Measurements from ENCODE around the gene USF2.
"Not testable (repeated sequence)": the region's sequence is repeated elsewhere in the genome, so short reads cannot be mapped to it uniquely, and the experiment has no call there.

Gene USF2

GRCh38 chr19:35286101-35286500 lies 17.3 kb downstream of the USF2 start:
- DNase-seq, result not testable (repeated sequence)

DNA sequence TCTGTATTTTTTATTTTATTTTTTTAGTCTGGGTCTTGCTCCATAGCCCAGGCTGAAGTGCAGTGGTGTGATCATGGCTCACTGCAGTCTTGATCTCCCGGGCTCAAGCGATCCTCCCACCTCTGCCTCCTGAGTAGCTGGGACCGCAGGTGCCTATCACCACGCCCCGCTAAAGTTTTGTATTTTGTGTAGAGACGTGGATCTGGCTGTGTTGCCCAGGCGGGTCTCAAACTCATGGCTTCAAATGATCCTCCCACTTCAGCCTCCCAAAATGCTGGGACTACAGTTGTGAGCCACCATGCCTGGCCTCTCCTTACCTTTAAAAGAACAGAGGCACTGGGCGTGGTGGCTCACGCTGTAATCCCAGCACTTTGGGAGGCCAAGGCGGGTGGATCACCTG lies 19.0 kb downstream of the USF2 start:
- DNase-seq, result no peak

DNA sequence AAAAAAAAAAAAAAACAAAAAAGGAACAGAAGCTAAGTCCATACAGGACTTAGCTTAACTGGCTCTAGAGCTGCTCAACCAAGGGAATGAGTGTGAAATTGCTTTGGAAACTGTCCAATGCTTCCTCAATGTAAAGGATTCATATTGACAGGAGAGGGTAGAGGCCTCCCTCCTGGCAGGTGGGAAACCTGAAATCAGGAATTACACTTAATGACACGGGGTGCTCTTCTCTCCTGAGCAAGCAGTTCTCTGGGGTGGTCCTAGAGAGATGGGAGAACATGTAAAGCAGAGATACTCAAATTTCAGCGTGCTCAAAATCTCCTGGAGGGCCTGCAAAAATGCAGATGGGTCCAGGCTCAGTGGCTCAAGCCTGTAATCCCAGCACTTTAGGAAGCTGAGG lies 19.6 kb downstream of the USF2 start:
- DNase-seq, result no peak

DNA sequence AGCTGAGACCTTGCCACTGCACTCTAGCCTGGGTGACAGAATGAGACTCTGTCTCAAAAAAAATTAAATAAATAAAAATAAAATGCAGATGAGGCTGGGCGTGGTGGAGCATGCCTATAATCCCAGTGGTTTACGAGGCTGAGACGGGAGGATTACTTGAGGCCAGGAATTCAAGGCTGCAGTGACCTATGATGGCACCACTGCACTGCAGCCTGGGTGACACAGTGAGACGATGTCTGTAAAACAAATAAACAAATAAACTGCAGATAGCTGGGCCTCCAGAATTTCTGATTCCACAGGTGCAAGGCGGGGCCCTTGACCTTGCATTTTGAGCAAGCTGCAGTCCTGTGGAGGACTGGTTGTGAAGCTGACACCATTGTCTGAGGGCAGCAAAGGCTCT lies 20.1 kb downstream of the USF2 start:
- no peak for DNase-seq

DNA sequence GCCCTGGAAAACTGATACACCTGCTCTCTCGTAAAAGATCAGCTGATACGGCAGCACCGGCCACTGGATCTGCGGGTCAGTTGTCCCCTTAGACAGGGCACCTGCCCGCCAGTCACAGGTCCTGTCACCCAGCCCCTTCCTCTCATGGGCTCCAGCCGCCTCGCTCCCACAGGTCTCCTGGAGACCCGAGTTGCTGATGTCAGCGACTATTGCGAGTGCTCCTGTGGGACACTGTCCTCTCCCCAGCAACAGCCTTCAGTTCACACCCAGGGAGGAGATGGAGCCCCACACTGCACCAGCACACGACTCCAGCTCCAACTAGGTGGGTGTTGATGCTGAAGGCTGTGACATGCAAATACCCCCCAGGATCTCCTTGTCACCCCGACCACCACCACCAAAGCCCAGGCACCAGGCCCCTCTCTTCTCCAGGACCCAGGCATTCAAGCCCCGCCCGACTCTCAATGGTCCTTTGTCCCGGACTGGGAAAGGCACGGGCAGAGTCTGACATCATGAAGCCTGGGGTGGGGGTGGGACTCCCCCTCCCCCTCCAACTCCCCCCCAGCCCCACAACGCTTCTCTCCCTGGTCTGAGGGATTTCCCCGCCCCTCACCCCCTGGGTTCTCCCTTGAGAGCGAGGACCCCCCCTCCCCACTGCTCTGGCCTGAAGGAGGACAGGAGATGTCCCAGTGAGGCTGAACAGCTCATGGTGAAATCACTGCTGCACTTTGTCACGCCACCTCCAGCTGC lies 21.8 kb downstream of the USF2 start:
- no peak for DNase-seq

DNA sequence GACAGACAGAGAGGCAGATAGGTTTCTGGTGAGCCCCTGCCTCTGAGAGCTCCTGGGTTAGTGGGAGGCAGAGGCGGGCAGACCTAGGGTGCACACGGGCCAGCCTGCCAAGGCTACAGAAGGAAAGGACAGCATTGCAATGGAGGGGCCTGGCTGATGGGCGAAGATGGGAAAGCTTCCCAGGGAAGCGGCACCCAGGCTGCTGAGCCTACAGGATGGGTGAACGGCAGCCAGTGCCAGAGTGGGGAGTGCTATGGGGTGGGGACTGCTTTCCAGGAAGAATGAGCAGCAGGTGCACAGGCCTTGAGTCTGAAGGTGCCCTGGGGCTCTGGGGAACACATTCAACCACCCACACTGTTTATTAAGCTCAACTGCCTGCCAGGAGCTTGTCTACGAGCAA lies 22.5 kb downstream of the USF2 start:
- no peak for DNase-seq

DNA sequence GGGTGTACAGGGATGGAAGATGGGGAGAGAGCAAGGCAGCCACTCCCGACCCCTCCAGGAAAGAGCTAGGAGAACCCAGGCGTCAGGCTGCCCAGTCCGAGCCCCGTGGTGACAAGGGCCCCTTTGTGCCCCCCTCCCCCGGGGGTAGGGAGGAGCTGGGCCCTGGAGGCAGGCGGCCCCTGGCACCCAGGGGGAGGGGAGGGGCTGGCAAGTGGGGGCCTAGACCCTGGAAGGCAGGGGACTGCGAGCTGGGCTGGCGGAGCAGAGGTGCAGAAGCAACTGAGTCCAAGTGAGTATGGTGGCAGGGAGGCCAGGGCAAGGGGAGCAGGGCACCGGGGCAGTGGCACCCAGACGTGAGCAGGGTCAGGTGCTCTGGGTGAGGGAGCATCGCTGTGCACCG lies 23.2 kb downstream of the USF2 start, which contains the start of gene MAG:
Gene MAG, plus strand, starts transcription at position 246 of the 400 bp plus-strand sequence. CDS start 3,248 bp downstream, outside the sequence.
- no peak for DNase-seq

DNA sequence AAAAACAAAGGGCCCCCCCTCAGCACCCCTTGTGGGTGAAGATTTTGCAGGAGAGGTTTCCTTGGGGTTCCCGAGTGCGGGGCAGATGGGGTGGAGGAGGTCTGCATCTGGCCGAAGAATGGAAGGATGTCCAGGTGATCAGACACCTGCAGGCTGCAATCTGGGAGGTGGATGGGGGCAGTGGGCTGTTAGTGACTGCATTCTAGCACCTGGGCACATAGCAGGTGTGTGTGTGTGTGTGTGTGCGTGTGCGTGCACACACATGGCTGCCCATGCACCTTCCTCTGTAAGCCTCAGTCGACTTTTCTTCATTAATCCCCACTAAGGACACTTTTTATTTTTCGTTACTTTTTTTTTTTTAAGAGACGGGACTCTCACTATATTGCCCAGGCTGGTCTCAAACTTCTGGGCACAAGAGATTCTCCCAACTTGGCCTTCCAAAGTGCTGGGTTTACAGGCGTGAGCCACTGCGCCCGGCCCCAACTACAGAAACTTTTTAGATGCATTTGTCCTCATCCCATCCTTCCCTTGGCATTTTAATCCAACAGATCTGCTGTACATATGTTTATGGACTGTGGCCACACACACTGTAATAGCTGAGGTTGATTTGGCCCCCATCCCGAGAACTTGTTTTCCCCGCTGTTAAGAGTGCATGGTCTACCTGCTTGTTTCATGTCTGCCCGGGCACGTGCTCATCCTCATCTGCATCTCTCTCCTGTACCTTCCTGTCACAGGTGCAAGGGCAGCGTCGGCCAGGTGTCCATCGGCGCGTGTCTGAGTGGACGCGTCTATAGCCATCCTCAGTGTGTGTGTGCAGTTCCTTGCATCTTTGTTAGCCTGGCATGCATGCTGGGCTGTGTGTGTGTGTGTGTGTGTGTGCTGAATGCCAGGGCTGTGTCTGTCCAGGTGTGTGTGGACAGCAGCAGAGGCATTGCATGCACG lies 23.9 kb downstream of the USF2 start:
- no peak for DNase-seq

DNA sequence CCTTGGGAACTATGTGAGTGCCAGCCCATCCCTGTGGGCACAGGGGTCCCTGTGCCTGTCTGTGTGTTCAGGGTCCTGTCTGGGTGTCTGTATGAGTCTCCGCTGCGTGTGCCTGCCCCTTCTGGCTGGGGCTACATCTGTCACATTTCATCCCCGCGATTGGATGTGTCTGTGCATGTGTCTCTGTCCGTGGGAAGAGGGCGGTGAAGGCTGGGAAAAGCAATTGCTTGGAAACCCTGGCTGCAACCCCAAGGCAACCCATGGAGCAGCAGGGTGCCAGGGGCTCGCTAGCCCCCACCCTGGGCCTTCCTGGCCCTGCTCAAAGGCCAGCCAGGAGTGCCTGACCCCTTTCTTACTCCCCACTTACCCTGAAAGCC lies 24.6 kb downstream of the USF2 start:
- DNase-seq, result no peak

- no peak for DNase-seq
Measured at GRCh38 chr19:35293808-35294207, 25.0 kb downstream of the USF2 start.

- no peak for DNase-seq
Measured at GRCh38 chr19:35294328-35294727, 25.6 kb downstream of the USF2 start.

DNA sequence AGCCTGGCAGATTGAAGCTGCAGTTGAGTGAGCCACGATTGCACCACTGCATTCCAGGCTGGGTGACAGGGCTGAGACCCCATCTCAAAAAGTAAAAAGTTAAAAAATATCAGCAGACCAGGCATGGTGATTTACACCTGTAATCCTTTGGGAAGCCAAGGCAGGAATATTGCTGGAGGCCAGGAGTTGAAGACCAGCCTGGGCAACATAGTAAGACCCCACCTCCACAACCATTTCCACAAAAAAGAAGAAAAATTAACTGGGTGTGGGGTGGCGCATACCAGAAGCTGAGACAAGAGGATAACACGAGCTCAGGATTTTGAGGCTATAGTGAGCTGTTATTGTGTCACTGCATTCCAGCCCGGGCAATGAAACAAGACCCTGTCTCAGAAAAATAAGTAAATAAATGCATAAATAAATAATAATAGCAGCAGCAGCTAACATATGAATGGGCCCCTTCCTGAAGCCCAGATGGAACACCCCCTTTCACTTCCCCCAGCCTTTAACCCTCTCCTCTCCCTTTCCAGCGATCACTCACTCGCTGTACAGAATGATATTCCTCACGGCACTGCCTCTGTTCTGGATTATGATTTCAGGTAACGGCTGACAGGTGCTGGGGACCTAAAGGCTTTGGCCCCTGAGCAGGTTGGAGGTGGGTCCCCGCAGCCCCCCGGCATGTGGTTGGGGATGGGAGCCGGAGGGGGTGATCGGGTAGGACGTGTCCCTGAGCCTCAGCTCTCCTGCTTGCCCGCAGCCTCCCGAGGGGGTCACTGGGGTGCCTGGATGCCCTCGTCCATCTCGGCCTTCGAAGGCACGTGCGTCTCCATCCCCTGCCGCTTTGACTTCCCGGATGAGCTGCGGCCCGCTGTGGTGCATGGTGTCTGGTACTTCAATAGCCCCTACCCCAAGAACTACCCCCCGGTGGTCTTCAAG lies 26.4 kb downstream of the USF2 start:
- no peak for DNase-seq

- no peak for DNase-seq
Measured at GRCh38 chr19:35295792-35296462, 27.2 kb downstream of the USF2 start.

- DNase-seq, result no peak
Measured at GRCh38 chr19:35296644-35297514, 28.1 kb downstream of the USF2 start.

- DNase-seq, result no peak
Measured at GRCh38 chr19:35297515-35297848, 28.7 kb downstream of the USF2 start.

- no peak for DNase-seq
Measured at GRCh38 chr19:35297922-35298321, 29.2 kb downstream of the USF2 start.

GRCh38 chr19:35298561-35298972 lies 29.8 kb downstream of the USF2 start:
- DNase-seq, result no peak

- no peak for DNase-seq
Measured at GRCh38 chr19:35299523-35300338, 31.0 kb downstream of the USF2 start.

- no peak for DNase-seq
Measured at GRCh38 chr19:35300339-35300649, 31.5 kb downstream of the USF2 start.

DNA sequence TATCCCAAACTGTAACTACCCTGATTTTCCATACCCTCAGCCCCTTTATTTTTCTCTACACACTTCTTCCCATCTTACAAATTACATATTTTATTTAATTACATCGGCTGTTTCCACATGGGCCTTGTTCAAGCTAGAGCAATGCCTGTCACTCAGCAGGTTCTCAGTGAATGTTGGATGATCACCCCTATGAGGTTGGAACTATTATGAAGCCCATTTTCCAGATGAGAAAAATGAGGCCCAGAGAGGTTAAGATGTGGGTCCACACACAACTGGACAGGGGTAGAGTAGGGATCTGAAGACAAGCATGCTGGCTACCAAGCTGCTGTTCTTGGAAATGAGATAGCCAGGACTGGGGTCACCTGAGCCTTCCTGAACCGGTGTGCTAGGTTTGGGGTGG lies 33.2 kb downstream of the USF2 start:
- DNase-seq, result no peak

DNA sequence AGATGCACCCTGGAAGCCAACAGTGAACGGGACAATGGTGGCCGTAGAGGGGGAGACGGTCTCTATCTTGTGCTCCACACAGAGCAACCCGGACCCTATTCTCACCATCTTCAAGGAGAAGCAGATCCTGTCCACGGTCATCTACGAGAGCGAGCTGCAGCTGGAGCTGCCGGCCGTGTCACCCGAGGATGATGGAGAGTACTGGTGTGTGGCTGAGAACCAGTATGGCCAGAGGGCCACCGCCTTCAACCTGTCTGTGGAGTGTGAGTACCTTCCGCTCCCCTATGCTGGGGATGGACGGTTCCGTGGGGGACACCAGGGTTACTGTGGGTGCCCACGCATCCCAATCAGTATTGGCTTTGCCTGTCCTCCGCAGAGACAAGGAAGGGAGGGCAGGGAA lies 33.7 kb downstream of the USF2 start:
- no peak for DNase-seq

All from NCI-H526 treated with DMSO at 0.1 percent for 48 hours (cell line).